ENCODE results near the gene CPSF3.

CPSF3 gene

DNA sequence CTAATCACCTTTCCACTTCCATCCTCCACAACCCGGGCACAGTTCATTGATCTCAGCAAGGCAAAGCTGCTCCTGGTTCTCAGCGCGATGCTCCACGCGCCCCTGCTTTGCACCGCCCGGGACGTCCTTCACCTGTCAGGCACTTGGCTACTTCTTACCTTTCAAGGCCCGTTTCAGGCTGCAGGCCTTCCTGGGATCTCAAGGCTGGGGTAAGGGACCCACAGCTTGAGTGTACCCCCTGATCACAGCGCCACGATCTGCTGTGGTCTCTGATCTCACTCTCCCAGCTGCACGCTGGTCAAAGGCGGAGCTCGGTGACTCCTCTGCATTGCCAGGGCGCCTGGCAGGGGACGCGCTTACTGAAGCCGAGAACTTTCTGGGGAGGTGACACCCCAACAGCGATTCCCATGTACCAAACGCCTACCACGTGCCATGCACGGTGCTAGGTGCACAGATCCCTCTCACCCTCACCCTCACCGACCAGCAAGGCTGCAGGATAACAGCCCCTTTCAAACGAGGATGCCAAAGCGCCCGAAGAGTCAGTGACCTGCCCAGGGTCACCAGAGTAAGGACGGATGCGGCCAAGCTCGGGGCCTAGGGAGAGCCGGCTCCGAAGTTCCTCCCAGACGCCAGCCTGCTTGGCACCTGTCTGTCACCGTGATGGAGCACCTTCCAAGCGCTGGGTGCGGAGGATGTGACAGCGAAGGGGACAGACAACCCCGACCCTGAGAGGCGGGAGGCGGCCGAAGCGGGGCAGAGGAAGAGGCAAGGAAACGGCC is 944 bp upstream of the CPSF3 start:
- DNase-seq = peak; percentile 52

DNA sequence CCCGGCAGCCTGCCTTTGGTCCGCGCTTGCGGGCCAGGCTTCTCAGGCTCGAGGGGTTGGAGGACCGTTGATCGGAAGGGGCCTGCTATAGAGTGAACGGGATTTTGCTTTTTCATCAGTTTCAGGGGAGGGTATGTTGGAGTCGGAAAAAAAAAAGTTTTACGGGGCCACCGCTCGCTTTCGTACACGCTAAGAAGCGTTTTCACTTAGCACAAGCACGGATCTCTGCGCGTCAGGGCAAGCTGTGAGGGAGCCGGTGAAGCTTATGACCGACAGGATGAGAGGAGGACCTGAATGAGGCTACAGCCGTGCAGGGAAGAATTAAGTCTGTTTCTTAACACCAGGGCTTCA is 443 bp downstream of the CPSF3 start:
- peak; percentile 14 for DNase-seq

DNA sequence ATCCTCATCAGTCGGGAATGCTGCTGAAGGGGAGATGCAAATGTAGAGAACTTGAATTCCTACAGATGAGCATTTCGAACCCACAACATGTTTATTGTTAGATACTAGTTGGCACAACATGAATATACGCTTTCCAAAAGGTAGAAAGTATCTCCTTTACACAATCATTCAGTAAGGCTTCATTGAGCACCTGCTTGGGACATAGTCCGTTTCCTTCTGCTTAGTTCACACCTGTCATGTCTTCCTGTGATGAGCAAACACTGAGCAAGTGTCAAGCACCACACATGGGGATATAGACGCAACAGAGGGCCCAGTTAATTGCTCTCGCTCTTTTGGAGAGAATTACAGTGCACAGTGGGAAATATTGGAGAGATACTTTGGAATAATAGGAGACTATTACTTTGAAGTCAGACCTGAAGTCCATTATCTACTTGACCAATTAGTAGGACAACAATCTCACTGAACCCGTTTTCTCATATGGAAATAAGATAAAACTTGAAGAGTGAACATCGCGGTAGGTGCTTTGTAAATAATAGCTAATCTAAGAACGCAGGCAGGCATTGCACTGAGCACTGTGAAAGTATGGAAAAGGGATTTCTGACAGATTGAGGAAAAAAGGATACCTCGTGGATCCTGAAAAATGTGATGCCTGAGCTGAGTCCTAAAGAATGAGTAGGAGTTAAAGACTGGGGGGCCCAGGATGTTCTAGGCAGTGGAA is 1.2 kb downstream of the CPSF3 start:
- no peak for DNase-seq

DNA sequence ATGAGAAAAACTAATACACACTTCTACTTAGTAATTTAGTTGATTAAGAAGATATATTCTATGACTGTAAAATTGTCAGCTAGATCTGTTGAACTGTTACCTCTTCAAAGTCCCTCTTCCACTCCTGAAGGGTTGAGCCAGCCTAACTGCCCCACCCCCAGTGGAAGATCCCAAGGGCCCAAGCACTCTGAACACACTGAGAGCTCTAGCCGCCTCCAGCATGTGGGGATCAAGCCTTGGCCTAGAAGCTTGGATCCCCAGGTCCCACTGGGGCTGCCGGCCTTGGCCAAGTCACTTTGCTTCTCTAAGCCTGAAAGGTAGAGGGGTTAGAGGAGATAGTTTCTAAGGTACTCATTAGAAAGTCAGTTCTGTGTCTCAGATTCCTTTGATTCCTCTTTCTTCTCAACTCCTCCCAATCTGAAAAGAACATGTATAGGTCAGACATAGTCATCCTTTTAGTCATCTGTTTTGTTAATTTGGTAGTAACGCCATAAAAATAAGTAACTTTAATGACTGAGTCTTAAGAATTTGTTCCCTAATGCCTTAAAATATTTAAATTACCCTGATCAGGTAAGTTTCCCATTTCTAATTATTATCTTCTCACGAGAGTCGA is 5.6 kb downstream of the CPSF3 start:
- no peak for DNase-seq

DNA sequence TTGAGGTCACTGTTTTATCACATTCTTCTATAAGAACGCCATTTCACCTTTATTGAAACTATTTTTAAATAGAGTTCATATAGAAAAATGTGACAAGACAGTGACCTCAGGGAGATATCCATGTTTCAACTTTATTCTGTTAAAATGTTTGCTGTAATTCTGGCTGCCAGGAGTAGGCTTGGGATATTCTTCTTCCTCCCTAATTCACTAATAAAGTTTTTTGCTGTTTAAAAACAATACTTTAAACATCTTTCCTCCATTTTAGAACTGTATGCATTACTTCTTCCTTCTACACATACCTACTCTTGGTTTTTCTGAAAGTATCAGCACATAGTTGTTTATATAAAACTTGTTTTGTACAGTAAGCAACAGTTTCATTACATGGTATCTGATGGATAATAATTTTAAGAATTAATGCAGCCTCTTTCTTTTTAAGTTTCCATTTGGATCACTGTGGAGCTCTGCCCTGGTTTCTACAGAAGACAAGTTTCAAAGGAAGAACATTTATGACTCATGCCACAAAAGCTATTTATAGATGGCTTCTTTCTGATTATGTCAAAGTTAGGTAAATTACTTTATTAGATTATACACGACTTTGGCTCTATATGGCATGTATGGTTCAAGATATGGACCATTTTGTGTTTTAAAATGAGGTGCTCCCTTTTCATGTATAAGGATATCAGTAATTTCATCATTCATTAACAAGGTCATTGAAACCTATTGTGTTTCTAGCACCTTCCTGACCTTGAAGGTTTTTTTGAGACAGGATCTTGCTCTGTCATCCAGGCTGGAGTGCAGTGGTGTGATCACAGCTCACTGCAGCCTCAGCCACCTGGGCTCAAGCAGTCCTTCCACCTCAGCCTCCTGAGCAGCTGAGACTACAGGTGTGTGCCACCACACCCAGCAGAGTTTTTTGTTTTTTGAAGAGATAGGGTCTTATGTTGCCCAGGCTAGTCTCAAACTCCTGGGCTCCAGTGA is 7.2 kb downstream of the CPSF3 start:
- DNase-seq = no peak

GRCh38 chr2:9434489-9434888 is 11.0 kb downstream of the CPSF3 start:
- no peak for DNase-seq

DNA sequence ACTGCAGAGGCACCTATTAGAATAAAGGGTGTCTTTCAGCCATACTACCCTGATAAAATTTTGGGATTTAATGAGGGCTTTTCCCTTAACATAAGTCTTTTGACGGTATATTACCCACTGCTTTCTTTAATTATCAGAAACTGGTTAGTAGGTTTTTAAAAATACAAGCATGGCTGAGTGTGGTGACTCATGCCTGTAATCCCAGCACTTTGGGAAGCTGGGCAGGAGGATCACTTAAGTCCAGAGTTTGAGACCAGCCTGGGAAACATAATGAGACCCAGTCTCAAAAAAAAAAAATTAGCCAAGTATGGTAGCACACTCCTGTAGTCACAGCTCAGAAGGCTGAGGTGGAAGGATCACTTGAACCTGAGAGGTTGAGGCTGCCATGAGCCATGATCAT is 16.1 kb downstream of the CPSF3 start:
- DNase-seq = no peak

DNA sequence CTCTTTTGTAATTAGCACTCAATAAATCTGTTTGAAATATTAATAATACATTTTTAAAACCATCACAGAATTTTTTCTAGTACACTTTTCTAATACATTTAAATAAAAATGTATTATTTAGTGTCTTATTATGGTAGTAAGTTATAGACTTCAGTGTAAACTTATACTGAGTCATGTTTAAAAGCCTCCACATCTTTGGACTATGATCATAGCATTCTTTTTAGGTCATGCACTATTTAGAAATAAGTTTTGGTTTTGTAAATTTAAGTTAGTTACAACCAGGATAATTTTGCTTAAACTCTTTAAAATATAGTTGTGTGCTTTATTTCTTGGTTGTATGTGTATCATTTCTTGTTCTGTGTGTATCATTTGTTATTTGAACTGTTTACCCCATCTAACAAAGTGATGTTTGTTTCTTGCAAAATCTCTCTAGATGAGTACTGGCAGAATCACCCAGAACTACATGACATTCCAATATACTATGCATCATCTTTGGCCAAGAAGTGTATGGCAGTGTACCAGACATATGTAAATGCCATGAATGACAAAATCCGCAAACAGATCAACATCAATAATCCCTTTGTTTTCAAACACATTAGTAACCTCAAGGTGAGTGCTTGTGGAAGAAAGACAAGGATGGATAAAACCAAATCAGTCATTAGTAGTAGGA is 16.7 kb downstream of the CPSF3 start:
- DNase-seq = no peak

- DNase-seq = no peak
Observed at GRCh38 chr2:9441556-9441955, 18.1 kb downstream of the CPSF3 start.

- DNase-seq = peak; percentile 14
Observed at GRCh38 chr2:9443526-9443925, 20.1 kb downstream of the CPSF3 start.

GRCh38 chr2:9445089-9445488 is 21.6 kb downstream of the CPSF3 start:
- no peak for DNase-seq

- DNase-seq = no peak
Observed at GRCh38 chr2:9451231-9451630, 27.8 kb downstream of the CPSF3 start.

GRCh38 chr2:9460441-9461017 is 37.1 kb downstream of the CPSF3 start:
- no peak for DNase-seq

DNA sequence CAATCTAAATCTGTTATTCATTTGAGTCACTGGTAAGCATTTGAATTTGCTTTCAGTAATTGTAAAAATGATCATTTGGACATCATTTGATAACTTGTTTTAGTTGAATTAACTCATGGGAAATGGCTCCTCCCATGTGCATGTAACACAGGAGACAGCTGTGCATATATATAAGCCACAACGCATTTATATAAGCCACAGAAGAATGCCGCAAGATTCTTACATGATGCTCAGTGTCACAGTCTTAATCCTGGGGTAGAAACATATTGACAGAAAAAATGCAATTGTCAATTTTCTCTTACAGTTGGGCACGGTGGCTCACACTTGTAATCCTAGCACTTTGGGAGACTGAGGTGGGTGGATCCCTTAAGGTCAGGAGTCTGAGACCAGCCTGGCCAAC is 37.6 kb downstream of the CPSF3 start:
- DNase-seq = no peak

- no peak for DNase-seq
Observed at GRCh38 chr2:9462313-9462712, 38.9 kb downstream of the CPSF3 start.

GRCh38 chr2:9462886-9463697 is 39.6 kb downstream of the CPSF3 start:
- DNase-seq = no peak

DNA sequence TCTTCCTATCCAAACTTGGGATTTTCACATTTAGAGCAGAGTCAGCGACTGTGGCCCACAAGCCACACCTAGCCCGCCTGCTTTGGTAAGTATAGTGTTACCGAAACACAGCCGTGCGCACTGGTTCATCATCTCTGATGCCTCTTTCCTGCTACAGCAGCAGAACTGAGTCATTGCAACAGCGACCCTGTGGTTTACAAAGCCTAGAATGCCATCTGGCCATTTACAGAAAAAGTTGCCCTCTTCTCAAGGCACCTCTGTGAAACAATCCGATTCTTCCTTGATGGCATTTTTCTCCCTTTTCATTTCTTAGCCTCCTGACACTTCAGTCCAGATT is 40.2 kb downstream of the CPSF3 start:
- DNase-seq = no peak

- no peak for DNase-seq
Observed at GRCh38 chr2:9465170-9465569, 41.7 kb downstream of the CPSF3 start.

- DNase-seq = no peak
Observed at GRCh38 chr2:9466147-9466683, 42.8 kb downstream of the CPSF3 start.

DNA sequence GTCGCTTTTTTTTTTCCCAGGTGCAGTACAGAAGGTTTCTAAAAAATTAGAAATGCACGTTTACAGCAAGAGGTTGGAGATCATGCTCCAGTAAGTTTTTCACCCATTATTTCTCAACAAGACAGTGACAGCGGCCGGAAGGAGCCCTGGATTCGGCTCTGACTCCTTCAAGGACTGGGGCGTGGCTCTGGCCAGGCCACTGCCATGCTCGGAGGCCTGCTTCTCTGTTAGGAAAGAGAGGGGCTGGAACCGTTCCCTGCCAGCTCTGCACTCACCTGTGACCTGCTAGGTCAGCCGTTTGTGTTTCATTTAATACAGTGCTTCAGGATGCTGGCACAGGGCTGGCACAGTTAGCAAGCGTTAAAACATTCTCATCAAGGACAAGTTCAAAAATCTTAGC is 44.2 kb downstream of the CPSF3 start:
- no peak for DNase-seq

DNA sequence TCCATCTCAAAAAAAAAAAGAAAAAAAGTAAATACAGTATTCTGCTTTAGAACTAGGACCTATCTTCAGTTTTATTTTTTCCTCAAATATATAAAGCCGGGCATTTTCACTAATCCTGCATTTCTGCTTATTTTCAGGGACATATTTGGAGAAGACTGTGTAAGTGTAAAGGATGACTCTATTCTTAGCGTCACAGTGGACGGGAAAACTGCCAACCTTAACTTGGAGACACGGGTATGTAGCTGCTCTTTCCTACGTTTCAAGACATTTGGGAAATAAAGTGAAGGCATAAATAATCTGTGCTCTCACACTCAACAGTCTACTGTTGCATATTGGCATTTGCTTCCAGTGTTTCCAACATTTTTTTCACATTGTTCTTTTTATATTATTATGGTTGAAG is 47.8 kb downstream of the CPSF3 start:
- no peak for DNase-seq

Measured in CD4-positive, alpha-beta T cell treated with Interleukin-4 for 4 hours (primary cell).